ENCODE data around the gene TMC4.

GRCh38 chr19:54209811-54210494, 37.0 kb upstream of the TMC4 start:
- no peak for TF ChIP-seq CTCF (IDR thresholded peaks at IDR 0.05)
- no peak for TF ChIP-seq EZH2 (IDR thresholded peaks at IDR 0.05; ENCODE audit: borderline replicate concordance, insufficient read depth, low read depth, low read length, poor library complexity, severe bottlenecking)

All from B cell (primary cell).